Fibroblast of mammary gland (primary cell): ENCODE data around the gene TMEM139.
A peak's percentile ranks its signal among the peaks of the same experiment; 100 is the strongest.
"Not testable (repeated sequence)": the region's sequence is repeated elsewhere in the genome, so short reads cannot be mapped to it uniquely, and the experiment has no call there.

ENCODE experiments used
- DNase-seq: peaks from one replicate; pipeline ENCODE4 v3.0.0-alpha.2; 2010; ENCODE audit warnings: low read depth
- H3K4me3 ChIP-seq: 2 replicates; pipeline ENCODE4 v1.5.1; 2011; ENCODE audit warnings: low read depth, mild to moderate bottlenecking, low read length, moderate library complexity; ENCODE audit not compliant: control insufficient read depth
- CTCF ChIP-seq: conservative IDR thresholded peaks from 2 replicates; pipeline ENCODE4 v1.5.1; 2011; ENCODE audit warnings: low read depth, low read length, inconsistent platforms; ENCODE audit not compliant: control insufficient read depth, insufficient read depth

TMEM139 gene

GRCh38 chr7:143287339-143287934, 2.7 kb downstream of the TMEM139 start:
- no peak for TF ChIP-seq CTCF
- no peak overlapping the region for H3K4me3 ChIP-seq
- no peak for DNase-seq

- DNase-seq: peak; percentile 94
- TF ChIP-seq CTCF: peak; percentile 17
- peak within 1 kb of the TSS; percentile 90 for H3K4me3 ChIP-seq
Observed at GRCh38 chr7:143287935-143288826, 3.4 kb downstream of the TMEM139 start, which contains the start of gene CASP2. CASP2 (plus strand) TSS chr7:143288351; CDS start chr7:143288456, 105 bp downstream.

GRCh38 chr7:143288836-143289235, 4.1 kb downstream of the TMEM139 start:
- peak; percentile 28 for DNase-seq
- peak overlapping the region; percentile 90 for H3K4me3 ChIP-seq
- no peak for TF ChIP-seq CTCF

GRCh38 chr7:143289421-143289820, 4.7 kb downstream of the TMEM139 start:
- peak; percentile 52 for DNase-seq
- no peak for TF ChIP-seq CTCF
- H3K4me3 ChIP-seq: peak overlapping the region; percentile 90

- peak overlapping the region; percentile 90 for H3K4me3 ChIP-seq
- not testable (repeated sequence) for DNase-seq
Observed at GRCh38 chr7:143289888-143290287, 5.1 kb downstream of the TMEM139 start.

GRCh38 chr7:143290293-143290692, 5.5 kb downstream of the TMEM139 start:
- no peak for TF ChIP-seq CTCF
- no peak for DNase-seq
- no peak overlapping the region for H3K4me3 ChIP-seq

- no peak for TF ChIP-seq CTCF
- no peak overlapping the region for H3K4me3 ChIP-seq
- no peak for DNase-seq
Observed at GRCh38 chr7:143292876-143293275, 8.1 kb downstream of the TMEM139 start.
